NCI-H2196 (cell line): ENCODE measurements around the gene ABO.
"Not testable (repeated sequence)": the region's sequence is repeated elsewhere in the genome, so short reads cannot be mapped to it uniquely, and the experiment has no call there.

Experiments
- DNase-seq: peaks from one replicate; lab custom pipeline; 2025; ENCODE audit not compliant: unreplicated experiment; lab: John Stamatoyannopoulos, UW

The ABO gene

GRCh38 chr9:133290751-133291302 is 15.8 kb upstream of the ABO start:
- DNase-seq: no peak

DNA sequence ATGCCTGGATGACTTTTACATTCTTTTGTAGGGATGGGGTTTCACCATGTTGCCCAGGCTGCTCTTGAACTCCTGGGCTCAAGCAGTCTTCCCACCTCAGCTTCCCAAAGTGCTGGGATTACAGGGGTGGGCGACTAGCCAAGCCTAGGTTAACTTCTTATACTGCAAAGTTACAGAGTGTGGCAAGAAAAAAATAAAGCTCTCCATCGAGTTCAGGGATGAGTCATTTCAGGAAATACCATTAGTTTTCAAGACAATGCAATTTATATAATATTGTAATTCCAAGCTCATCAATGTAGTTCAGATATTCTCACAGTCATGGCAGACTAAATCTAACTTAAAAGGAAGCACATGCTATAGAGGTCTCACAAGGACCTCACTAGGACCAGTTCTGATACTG is 11.5 kb upstream of the ABO start:
- no peak for DNase-seq

DNA sequence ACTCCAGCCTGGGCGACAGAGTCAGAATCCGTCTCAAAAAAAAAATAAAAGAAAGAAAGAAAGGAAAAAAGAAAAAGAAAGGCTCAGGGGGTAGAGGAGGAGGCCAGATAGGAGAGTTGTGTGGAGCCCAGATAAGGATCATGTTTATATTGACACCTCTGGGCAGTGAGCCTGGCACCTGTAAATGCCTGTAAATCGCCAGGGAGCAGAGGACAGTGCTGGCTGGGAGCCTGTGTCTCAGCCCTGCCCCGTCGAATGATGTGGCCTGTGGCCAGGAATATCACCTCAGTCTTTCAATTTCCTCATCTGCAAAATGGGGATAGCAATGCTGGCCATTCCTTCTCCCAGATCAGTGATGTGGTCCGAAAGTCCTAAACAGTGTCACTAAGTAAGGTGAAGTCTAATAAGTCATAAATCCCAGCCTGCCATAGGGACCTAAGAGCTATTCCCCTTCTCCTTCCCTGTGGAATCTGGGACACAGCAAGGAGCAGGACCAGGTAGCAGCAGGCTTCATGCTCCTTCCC is 10.3 kb upstream of the ABO start:
- DNase-seq: no peak

DNA sequence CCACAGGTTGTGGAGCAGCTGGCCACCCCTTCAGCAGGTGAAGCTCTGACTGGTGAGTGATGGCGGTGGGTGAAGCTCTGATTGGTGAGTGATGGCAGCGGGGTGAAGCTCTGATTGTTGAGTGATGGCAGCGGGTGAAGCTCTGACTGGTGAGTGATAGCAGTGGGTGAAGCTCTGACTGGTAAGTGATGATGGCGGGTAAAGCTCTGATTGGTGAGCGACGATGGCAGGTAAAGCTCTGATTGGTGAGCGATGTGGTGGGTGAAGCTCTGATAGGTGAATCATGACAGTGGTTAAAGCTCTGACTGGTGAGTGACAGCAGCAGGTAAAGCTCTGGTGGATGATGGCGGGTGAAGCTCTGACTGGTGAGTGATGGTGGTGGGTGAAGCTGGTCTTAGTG is 9.4 kb upstream of the ABO start:
- DNase-seq: no peak

GRCh38 chr9:133283255-133284032 is 8.4 kb upstream of the ABO start:
- DNase-seq: not testable (repeated sequence)

GRCh38 chr9:133282464-133283238 is 7.7 kb upstream of the ABO start:
- DNase-seq: no peak

- DNase-seq: no peak
These were observed 5.4 kb upstream of the ABO start for GRCh38 chr9:133280392-133280791.

GRCh38 chr9:133278161-133279114 is 3.4 kb upstream of the ABO start:
- DNase-seq: no peak

GRCh38 chr9:133277467-133277866 is 2.5 kb upstream of the ABO start:
- no peak for DNase-seq

- DNase-seq: no peak
These were observed 1.9 kb upstream of the ABO start for GRCh38 chr9:133276923-133277322.

- no peak for DNase-seq
These were observed 1.2 kb upstream of the ABO start for GRCh38 chr9:133276001-133276884.

- DNase-seq: no peak
These were observed 531 bp downstream of the ABO start for GRCh38 chr9:133274236-133275104.

DNA sequence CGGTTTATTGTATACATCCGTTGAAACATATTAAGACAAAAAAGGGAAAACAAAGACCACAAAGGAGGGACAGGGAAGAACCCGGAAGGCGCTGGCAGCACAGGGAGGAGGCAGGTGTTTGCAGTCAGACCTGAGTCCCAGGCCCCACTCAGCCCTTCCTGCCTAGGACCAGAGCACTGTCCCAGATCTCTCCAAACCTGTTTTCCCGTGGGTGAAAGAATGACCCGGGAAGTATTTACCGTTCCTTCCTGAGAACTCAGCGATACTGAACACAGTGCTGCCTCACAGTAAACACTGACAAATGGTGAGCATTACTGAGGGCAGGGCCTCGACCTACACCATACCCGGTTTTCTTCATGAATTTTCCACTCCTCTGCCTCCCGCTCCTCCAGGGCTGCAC is 1.2 kb downstream of the ABO start:
- no peak for DNase-seq

- DNase-seq: no peak
These were observed 1.9 kb downstream of the ABO start for GRCh38 chr9:133273098-133273497.

GRCh38 chr9:133269537-133270362 is 5.3 kb downstream of the ABO start:
- no peak for DNase-seq

DNA sequence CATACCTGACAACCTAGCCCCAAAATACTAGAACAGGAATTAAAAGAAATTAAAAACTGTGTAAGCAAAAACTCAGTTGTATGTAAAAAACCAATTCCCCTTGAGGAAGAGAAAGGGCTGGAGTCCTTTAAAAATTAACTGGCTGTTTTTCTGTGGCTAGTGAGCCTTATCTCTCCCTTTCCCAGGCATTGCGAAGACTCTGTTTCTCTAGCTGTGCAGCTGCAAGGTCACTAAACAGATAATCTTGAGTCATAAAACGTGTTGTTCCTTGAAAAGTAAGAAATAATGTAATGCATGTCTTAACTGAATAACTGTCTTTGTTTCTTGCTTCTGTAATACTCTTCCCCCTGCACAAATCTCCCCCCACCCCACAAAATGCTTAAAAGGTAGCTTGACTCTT is 5.9 kb downstream of the ABO start:
- not testable (repeated sequence) for DNase-seq

DNA sequence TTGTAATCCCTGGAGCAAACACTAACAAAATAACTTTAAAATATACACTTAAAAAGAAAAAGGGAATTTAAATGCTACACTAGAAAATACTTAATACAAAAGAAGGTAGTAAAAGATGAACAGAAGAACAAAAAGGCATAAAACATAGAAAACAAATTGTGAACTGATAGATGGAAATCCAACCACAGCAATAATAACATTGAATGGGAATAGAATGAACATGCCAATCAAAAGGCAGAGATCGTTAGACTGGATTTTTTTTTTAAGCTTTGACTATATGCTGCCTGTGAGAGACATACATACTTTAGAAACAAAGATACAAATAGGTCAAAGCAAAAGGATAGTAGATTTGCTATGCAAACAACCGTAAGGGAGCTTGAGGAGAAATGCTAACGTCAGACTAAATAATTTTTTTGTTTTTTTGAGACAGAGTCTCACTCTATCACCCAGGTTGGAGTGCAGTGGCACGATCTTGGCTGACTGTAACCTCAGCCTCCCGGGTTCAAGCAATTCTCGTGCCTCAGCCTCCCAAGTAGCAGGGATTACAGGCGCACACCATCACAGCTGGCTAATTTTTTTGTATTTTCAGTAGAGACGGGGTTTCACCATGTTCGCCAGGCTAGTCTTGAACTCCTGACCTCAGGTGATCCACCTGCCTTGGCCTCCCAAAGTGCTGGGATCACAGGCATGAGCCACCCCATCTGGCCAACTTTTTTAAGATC is 6.5 kb downstream of the ABO start:
- DNase-seq: no peak
